Kidney epithelial cell (primary cell): ENCODE measurements around the gene SLC16A9. TPM values are rescaled to one million over a fixed set of nuclear protein-coding genes. Genes with fewer than 3 reads are reported as not detected.

Experiments used
- DNase-seq: peaks from one replicate; pipeline ENCODE4 v3.0.0-alpha.2; 2010; ENCODE audit warnings: low read depth
- H3K27me3 ChIP-seq: 2 replicates; pipeline ENCODE4 v1.6.0; 2011; ENCODE audit warnings: low read length; ENCODE audit not compliant: control insufficient read depth, insufficient read depth
- H3K36me3 ChIP-seq: 2 replicates; pipeline ENCODE4 v1.5.1; 2011; ENCODE audit warnings: low read length; ENCODE audit not compliant: control insufficient read depth, insufficient read depth
- H3K4me3 ChIP-seq: 2 replicates; pipeline ENCODE4 v1.5.1; 2011; ENCODE audit warnings: low read depth, mild to moderate bottlenecking, control low read depth, low read length
- CTCF ChIP-seq: IDR thresholded peaks from 2 replicates; pipeline ENCODE4 v1.5.1; 2011; ENCODE audit warnings: mild to moderate bottlenecking, moderate library complexity, low read length, control low read depth, inconsistent platforms; ENCODE audit not compliant: insufficient read depth, poor library complexity, severe bottlenecking
- total RNA-seq: library from RNA; depleted of rRNA; stranded (reverse); fragments of >200 nt; gene quantifications from 2 replicates; pipeline ENCODE4 v1.2.3, GENCODE V29; 2015

SLC16A9 gene
- total RNA-seq, 1 donor from 2014 or later: 10.4 TPM

- Histone ChIP-seq H3K27me3 (no peaks in the 10 kb centered on the region), H3K4me3 (no peak overlapping the region), H3K36me3 (no peaks in the 10 kb centered on the region)
- no peak for DNase-seq
- no peak for TF ChIP-seq CTCF
These were observed 91.7 kb downstream of the SLC16A9 start for GRCh38 chr10:59617996-59618395.

DNA sequence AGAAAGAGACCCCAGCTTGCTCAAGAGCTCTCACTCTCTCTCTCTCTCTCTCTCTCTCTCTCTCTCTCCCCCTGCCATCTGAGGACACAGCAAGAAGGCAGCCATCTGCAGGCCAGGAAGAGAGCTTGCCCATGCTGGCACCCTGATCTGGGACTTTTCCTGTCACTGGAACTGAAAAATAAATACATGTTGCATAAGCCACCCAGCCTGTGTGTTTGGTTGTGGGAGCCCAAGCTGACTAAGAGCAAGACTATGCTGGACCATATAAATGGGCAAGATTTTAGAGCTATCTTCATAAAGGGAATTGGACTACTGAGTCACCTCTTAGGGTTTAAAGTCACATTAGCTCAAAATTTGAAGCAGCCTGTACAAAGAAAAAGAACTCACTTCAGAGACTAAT is 98.6 kb downstream of the SLC16A9 start:
- TF ChIP-seq CTCF: no peak
- no peak overlapping the region for H3K4me3 ChIP-seq
- DNase-seq: no peak
- H3K36me3 ChIP-seq: no peaks in the 10 kb centered on the region
- H3K27me3 ChIP-seq: no peaks in the 10 kb centered on the region

- Histone ChIP-seq H3K36me3 (no peaks in the 10 kb centered on the region), H3K4me3 (no peak overlapping the region), H3K27me3 (no peaks in the 10 kb centered on the region)
- no peak for DNase-seq
- TF ChIP-seq CTCF: no peak
These were observed 101.7 kb downstream of the SLC16A9 start for GRCh38 chr10:59607970-59608369.

GRCh38 chr10:59606551-59606961 is 103.1 kb downstream of the SLC16A9 start:
- Histone ChIP-seq H3K27me3 (no peaks in the 10 kb centered on the region), H3K4me3 (no peak overlapping the region), H3K36me3 (no peaks in the 10 kb centered on the region)
- no peak for DNase-seq
- TF ChIP-seq CTCF: no peak

DNA sequence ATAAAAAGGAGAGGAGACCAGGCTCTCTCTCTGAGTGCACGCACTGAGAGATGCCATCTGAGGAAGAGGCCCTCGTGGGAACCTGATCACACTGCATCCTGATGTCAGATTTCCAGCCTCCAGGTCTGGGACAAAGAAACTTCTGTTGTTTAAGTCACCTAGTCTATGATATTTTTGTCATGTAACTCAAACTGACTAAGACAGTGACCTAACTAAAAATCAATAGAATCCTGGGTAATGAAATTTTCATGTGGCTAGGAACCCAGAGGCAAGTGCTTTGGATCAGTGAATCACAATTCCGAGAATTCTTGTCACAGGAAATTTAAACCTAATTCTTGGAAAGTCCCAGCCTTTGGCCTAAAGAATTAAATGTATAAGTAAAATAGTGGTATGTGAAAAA is 107.7 kb downstream of the SLC16A9 start:
- no peak for TF ChIP-seq CTCF
- Histone ChIP-seq H3K4me3 (no peak overlapping the region), H3K27me3 (no peaks in the 10 kb centered on the region), H3K36me3 (no peaks in the 10 kb centered on the region)
- no peak for DNase-seq

Other genes starting within 250 kb of the SLC16A9 start
- not detected in 2 replicates for gene MRLN, start 43.6 kb upstream of the SLC16A9 start, total RNA-seq
- gene CCDC6, start 196.7 kb upstream of the SLC16A9 start, total RNA-seq: 42.7 and 42.8 TPM in 2 replicates